Erythroblast (primary cell): ENCODE data around the gene PCLO.

Experiments
- GATA1 ChIP-seq: IDR thresholded peaks from 2 replicates; pipeline ENCODE4 v1.6.1; 2011; ENCODE audit warnings: low read depth, mild to moderate bottlenecking, control low read depth, low read length, moderate library complexity
- POLR2A ChIP-seq: IDR thresholded peaks from 2 replicates; pipeline ENCODE4 v1.6.1; 2011; ENCODE audit warnings: mild to moderate bottlenecking, low read length

- TF ChIP-seq POLR2A (no peak), GATA1 (no peak)
Measured at GRCh38 chr7:83142365-83142764, 20.3 kb downstream of the PCLO start.
